Fibroblast of pulmonary artery (primary cell): ENCODE results near the gene IFT20.

ENCODE experiments used
- DNase-seq: peaks from one replicate; pipeline ENCODE4 v3.0.0-alpha.2; 2010; ENCODE audit warnings: low read depth
- H3K4me3 ChIP-seq: replicated peaks from 2 replicates; pipeline ENCODE4 v1.5.1; 2011; ENCODE audit warnings: low read depth, mild to moderate bottlenecking, control low read depth, low read length, moderate library complexity
- TF ChIP-seq, protein P1 (sequence below): IDR thresholded peaks from 2 replicates; pipeline ENCODE4 v1.5.1; 2011; ENCODE audit warnings: mild to moderate bottlenecking, control low read depth, low read length, inconsistent platforms; ENCODE audit errors: missing control alignments

The IFT20 gene

DNA sequence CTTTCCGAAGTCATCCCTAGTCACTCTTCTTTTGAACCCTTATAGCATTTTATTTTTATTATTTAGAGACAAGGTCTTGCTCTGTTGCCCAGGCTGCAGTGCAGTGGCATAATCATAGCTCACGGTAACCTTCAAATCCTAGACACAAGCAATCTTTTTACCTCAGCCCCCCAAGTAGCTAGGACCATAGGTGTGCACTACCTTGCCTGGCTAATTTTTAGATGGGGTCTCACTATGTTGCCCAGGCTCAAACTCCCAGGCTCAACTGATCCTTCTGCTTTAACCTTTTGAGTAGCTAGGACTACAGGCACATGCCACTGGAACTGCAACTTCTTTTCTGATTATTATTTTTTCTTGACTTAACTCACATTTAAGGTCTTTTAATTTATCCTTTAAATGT, 49.3 kb downstream of the IFT20 start:
- H3K4me3 ChIP-seq, result no peak overlapping the region
- TF ChIP-seq, protein P1, sequence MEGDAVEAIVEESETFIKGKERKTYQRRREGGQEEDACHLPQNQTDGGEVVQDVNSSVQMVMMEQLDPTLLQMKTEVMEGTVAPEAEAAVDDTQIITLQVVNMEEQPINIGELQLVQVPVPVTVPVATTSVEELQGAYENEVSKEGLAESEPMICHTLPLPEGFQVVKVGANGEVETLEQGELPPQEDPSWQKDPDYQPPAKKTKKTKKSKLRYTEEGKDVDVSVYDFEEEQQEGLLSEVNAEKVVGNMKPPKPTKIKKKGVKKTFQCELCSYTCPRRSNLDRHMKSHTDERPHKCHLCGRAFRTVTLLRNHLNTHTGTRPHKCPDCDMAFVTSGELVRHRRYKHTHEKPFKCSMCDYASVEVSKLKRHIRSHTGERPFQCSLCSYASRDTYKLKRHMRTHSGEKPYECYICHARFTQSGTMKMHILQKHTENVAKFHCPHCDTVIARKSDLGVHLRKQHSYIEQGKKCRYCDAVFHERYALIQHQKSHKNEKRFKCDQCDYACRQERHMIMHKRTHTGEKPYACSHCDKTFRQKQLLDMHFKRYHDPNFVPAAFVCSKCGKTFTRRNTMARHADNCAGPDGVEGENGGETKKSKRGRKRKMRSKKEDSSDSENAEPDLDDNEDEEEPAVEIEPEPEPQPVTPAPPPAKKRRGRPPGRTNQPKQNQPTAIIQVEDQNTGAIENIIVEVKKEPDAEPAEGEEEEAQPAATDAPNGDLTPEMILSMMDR, result no peak
- DNase-seq, result no peak

DNA sequence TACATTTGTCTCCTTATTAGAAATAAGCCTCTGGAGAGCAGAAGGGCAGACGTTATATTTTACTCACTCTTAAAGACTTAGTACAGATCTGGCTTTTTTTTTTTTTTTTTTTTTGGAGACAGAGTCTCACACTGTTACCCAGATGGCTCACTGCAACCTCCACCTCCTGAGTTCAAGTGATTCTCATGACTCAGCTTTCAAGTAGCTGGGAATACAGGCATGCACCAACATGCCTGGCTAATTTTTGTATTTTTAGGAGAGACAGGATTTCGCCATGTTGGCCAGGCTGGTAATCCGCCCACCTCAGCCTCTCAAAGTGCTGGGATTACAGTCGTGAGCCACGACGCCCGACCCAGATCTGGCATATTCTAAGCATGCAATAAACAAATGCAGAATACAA, 52.7 kb downstream of the IFT20 start:
- TF ChIP-seq, protein P1, result no peak
- H3K4me3 ChIP-seq, result no peak overlapping the region
- DNase-seq, result peak; percentile 78

DNA sequence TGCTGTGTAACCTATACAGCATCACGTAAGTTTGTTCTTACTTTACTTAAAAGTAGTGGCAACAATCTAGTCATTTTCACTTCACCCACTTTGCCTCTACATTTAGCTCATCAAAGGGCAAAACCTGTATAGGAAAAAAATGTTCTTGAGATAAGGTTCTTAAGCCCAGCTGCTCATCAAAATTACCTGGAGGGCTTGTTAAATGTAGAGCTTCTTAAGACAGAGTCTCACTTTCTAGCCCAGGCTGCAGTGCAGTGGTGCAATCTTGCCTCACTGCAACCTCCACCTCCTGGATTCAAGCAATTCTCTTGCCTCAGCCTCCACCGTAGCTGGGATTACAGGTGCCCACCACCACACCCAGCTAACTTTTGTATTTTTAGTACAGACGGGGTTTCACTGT, 54.4 kb downstream of the IFT20 start:
- TF ChIP-seq, protein P1, result no peak
- no peak overlapping the region for H3K4me3 ChIP-seq
- DNase-seq, result no peak

DNA sequence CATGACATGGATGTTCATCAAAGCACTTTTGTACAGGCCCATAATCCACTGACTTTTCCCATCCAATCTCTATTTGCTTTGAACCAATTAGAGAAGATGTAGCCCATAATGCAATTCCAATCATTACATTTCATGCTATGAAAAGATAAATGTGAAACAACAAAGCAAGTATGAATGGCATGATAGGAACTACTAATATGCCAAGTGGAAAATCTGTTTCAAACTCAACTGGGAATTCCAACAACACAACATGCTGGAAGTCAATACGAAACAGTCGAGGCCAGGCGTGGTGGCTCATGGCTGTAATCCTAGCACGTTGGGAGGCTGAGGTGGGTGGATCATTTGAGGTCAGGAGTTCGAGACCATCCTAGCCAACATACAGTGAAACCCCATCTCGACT, 55.9 kb downstream of the IFT20 start:
- H3K4me3 ChIP-seq, result no peak overlapping the region
- TF ChIP-seq, protein P1, result no peak
- peak; percentile 32 for DNase-seq
